ENCODE results near the gene NHLRC2.

- TF ChIP-seq CTCF (IDR thresholded peaks at IDR 0.05) (no peak), POLR2A (IDR thresholded peaks at IDR 0.05) (no peak)
Observed at GRCh38 chr10:113893570-113893969, 39.1 kb downstream of the NHLRC2 start.
